ENCODE measurements around the gene CRACR2A. TPM values are rescaled to one million over a fixed set of nuclear protein-coding genes. Genes with fewer than 3 reads are reported as not detected.

The CRACR2A gene
- total RNA-seq, 1 donor from 2014 or later = 4.4 TPM

GRCh38 chr12:3775385-3776035 is 22.6 kb upstream of the CRACR2A start:
- intact Hi-C loops (cut with DNase I) = no loop called here
- no peak for TF ChIP-seq CTCF (IDR thresholded peaks at IDR 0.05)
- TF ChIP-seq POLR2A (IDR thresholded peaks at IDR 0.05) = no peak
- no peak for TF ChIP-seq POLR2AphosphoS5 (IDR thresholded peaks at IDR 0.05; ENCODE audit: insufficient read depth in 1 of 2, low read depth in 1 of 2)

GRCh38 chr12:3772380-3772779 is 19.5 kb upstream of the CRACR2A start:
- no peaks in the 10 kb centered on the region for H3K4me1 ChIP-seq
- H3K27ac ChIP-seq = no peak overlapping the region
- intact Hi-C loops (cut with DNase I) = no loop called here
- no peaks in the 10 kb centered on the region for H3K27me3 ChIP-seq
- no peaks in the 10 kb centered on the region for H3K9me3 ChIP-seq
- TF ChIP-seq POLR2AphosphoS5 (IDR thresholded peaks at IDR 0.05; ENCODE audit: insufficient read depth in 1 of 2, low read depth in 1 of 2) = no peak
- DNase-seq (ENCODE audit: extremely low spot score in 2 of 2) = no peak
- H3K36me3 ChIP-seq = no peaks in the 10 kb centered on the region
- H3K4me3 ChIP-seq = no peak overlapping the region

More at GRCh38 chr12:3775385-3776035, 22.6 kb upstream of the CRACR2A start:
- H3K27ac ChIP-seq = no peak overlapping the region
- DNase-seq (ENCODE audit: extremely low spot score in 2 of 2) = no peak
- no peak overlapping the region for H3K4me3 ChIP-seq
- H3K9me3 ChIP-seq = no peaks in the 10 kb centered on the region
- H3K27me3 ChIP-seq = no peaks in the 10 kb centered on the region
- H3K4me1 ChIP-seq = no peaks in the 10 kb centered on the region
- H3K36me3 ChIP-seq = no peaks in the 10 kb centered on the region

- H3K4me1 ChIP-seq = no peaks in the 10 kb centered on the region
- H3K36me3 ChIP-seq = no peaks in the 10 kb centered on the region
- no peaks in the 10 kb centered on the region for H3K27me3 ChIP-seq
- no peak for TF ChIP-seq CTCF (IDR thresholded peaks at IDR 0.05)
- no peak for TF ChIP-seq POLR2AphosphoS5 (IDR thresholded peaks at IDR 0.05; ENCODE audit: insufficient read depth in 1 of 2, low read depth in 1 of 2)
- no peak for TF ChIP-seq POLR2A (IDR thresholded peaks at IDR 0.05)
- no peak overlapping the region for H3K27ac ChIP-seq
- intact Hi-C loops (cut with DNase I) = no loop called here
- DNase-seq (ENCODE audit: extremely low spot score in 2 of 2) = no peak
- H3K9me3 ChIP-seq = no peaks in the 10 kb centered on the region
- no peak overlapping the region for H3K4me3 ChIP-seq
Measured at GRCh38 chr12:3771853-3772252, 18.9 kb upstream of the CRACR2A start.

GRCh38 chr12:3770891-3771290 is 18.0 kb upstream of the CRACR2A start:
- Histone ChIP-seq H3K36me3 (no peaks in the 10 kb centered on the region), H3K9me3 (no peaks in the 10 kb centered on the region), H3K4me3 (no peak overlapping the region), H3K4me1 (no peaks in the 10 kb centered on the region), H3K27ac (no peak overlapping the region), H3K27me3 (no peaks in the 10 kb centered on the region)
- intact Hi-C loops (cut with DNase I) = no loop called here
- TF ChIP-seq POLR2A (IDR thresholded peaks at IDR 0.05) = no peak
- no peak for TF ChIP-seq POLR2AphosphoS5 (IDR thresholded peaks at IDR 0.05; ENCODE audit: insufficient read depth in 1 of 2, low read depth in 1 of 2)
- TF ChIP-seq CTCF (IDR thresholded peaks at IDR 0.05) = no peak
- no peak for DNase-seq (ENCODE audit: extremely low spot score in 2 of 2)

GRCh38 chr12:3768911-3769447 is 16.1 kb upstream of the CRACR2A start:
- DNase-seq (ENCODE audit: extremely low spot score in 2 of 2) = no peak
- Histone ChIP-seq H3K27me3 (no peaks in the 10 kb centered on the region), H3K36me3 (no peaks in the 10 kb centered on the region), H3K4me3 (no peak overlapping the region), H3K9me3 (no peaks in the 10 kb centered on the region), H3K27ac (no peak overlapping the region), H3K4me1 (no peaks in the 10 kb centered on the region)
- intact Hi-C loops (cut with DNase I) = no loop called here
- TF ChIP-seq POLR2A (IDR thresholded peaks at IDR 0.05) (no peak), POLR2AphosphoS5 (IDR thresholded peaks at IDR 0.05; ENCODE audit: insufficient read depth in 1 of 2, low read depth in 1 of 2) (no peak), CTCF (IDR thresholded peaks at IDR 0.05) (no peak)
